Ishikawa (cell line): Measurements from ENCODE around the gene OXA1L.

Experiments used
- TAF1 ChIP-seq: IDR thresholded peaks from 2 replicates; pipeline ENCODE4 v1.6.1; 2012; ENCODE audit warnings: low read depth, mild to moderate bottlenecking
- TF ChIP-seq, protein P1 (sequence below): IDR thresholded peaks from 2 replicates; pipeline ENCODE4 v1.6.1; 2012; ENCODE audit warnings: low read depth, mild to moderate bottlenecking

DNA sequence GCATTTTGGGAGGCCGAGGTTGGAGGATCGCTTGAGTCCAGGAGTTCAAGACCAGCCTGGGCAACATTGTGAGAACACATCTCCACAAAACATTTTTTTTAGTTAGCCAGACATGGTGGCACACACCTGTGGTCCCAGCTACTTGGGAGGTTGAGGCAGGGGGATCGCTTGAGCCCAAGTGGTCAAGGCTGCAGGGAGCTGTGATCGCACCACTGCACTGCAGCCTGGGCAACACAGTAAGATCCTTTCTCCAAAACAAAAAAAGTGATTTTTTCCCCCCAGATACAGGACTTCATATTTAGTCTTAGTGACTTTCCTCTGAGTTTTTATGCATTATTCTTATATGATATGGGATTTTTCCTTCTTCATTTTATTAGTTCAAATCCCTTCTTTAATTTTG lies 20.2 kb downstream of the OXA1L start:
- TF ChIP-seq TAF1: no peak
- TF ChIP-seq, protein P1, sequence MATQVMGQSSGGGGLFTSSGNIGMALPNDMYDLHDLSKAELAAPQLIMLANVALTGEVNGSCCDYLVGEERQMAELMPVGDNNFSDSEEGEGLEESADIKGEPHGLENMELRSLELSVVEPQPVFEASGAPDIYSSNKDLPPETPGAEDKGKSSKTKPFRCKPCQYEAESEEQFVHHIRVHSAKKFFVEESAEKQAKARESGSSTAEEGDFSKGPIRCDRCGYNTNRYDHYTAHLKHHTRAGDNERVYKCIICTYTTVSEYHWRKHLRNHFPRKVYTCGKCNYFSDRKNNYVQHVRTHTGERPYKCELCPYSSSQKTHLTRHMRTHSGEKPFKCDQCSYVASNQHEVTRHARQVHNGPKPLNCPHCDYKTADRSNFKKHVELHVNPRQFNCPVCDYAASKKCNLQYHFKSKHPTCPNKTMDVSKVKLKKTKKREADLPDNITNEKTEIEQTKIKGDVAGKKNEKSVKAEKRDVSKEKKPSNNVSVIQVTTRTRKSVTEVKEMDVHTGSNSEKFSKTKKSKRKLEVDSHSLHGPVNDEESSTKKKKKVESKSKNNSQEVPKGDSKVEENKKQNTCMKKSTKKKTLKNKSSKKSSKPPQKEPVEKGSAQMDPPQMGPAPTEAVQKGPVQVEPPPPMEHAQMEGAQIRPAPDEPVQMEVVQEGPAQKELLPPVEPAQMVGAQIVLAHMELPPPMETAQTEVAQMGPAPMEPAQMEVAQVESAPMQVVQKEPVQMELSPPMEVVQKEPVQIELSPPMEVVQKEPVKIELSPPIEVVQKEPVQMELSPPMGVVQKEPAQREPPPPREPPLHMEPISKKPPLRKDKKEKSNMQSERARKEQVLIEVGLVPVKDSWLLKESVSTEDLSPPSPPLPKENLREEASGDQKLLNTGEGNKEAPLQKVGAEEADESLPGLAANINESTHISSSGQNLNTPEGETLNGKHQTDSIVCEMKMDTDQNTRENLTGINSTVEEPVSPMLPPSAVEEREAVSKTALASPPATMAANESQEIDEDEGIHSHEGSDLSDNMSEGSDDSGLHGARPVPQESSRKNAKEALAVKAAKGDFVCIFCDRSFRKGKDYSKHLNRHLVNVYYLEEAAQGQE: no peak
